Panc1 (cell line): Measurements from ENCODE around the gene TAF11L8. TPM values are rescaled to one million over a fixed set of nuclear protein-coding genes. Genes with fewer than 3 reads are reported as not detected.
"Not testable (repeated sequence)": the region's sequence is repeated elsewhere in the genome, so short reads cannot be mapped to it uniquely, and the experiment has no call there.

Experiments used
- ATAC-seq: fragments of 200-7000 bp; cut with Tn5 transposase; 2 replicates; pipeline ENCODE4 v1.9.1; 2020; ENCODE audit warnings: mild to moderate bottlenecking, moderate library complexity
- BruUV-seq: library from RNA; stranded (reverse); fragments of 400-500 nt; replicated peaks from 2 replicates; lab custom pipeline; 2021; lab: Mats Ljungman, UMichigan
- CTCF ChIA-PET: fragments of 300-600 bp; sonication (Branson Sonifier 250); formaldehyde crosslinking; loops from one replicate; lab custom pipeline; 2022; ENCODE audit warnings: antibody characterized with exemption; lab: Charles Lee
- POLR2A ChIA-PET: fragments of 300-600 bp; sonication (Branson Sonifier 250); formaldehyde crosslinking; loops from one replicate; lab custom pipeline; 2022; ENCODE audit warnings: antibody characterized with exemption; lab: Charles Lee
- DNase-seq: peaks from one replicate; pipeline ENCODE4 v3.0.0-alpha.2; 2010; ENCODE audit warnings: low read depth, low spot score
- H3K27ac ChIP-seq: 2 replicates; pipeline ENCODE4 v1.5.1; 2011; ENCODE audit warnings: mild to moderate bottlenecking, low read length, inconsistent platforms
- H3K27me3 ChIP-seq: fragments of 200-500 bp; sonication (Bioruptor generic); 2 replicates; pipeline ENCODE4 v1.6.0; 2014; ENCODE audit warnings: low read length, inconsistent platforms; ENCODE audit not compliant: control insufficient read depth, insufficient read depth
- H3K36me3 ChIP-seq: fragments of 200-500 bp; sonication (Bioruptor generic); 2 replicates; pipeline ENCODE4 v1.5.1; 2014; ENCODE audit warnings: inconsistent platforms, mild to moderate bottlenecking, low read length, moderate library complexity; ENCODE audit not compliant: control insufficient read depth, insufficient read depth
- H3K4me1 ChIP-seq: 2 replicates; pipeline ENCODE4 v1.5.1; 2011; ENCODE audit warnings: inconsistent platforms, mild to moderate bottlenecking, low read length, moderate library complexity; ENCODE audit not compliant: control insufficient read depth, insufficient read depth
- H3K4me3 ChIP-seq, 2 experiments: 2 replicates each; pipeline ENCODE4 v1.5.1; 2011 to 2012; ENCODE audit warnings: low read depth in 2 of 2, low read length in 2 of 2, mild to moderate bottlenecking in 2 of 2, inconsistent platforms in 1 of 2, moderate library complexity in 1 of 2
- H3K9me3 ChIP-seq: fragments of 200-500 bp; sonication (Bioruptor generic); 2 replicates; pipeline ENCODE4 v1.5.1; 2014; ENCODE audit warnings: low read depth, mild to moderate bottlenecking, inconsistent platforms, low read length, moderate library complexity; ENCODE audit not compliant: control insufficient read depth, insufficient read depth
- in situ Hi-C: cut with HindIII; loops from 2 replicates; pipeline ENCODE4 v1.10.0; 2016; ENCODE audit warnings: low sequenced_read_pairs, low pct_unique_long_range_greater_than_20kb
- intact Hi-C: fragments of 100-400 bp; cut with micrococcal nuclease; formaldehyde crosslinking; loops from one replicate; pipeline ENCODE4 v1.10.0; 2022; ENCODE audit not compliant: unreplicated experiment
- total RNA-seq: library from RNA; stranded (reverse); gene quantifications from one replicate; pipeline ENCODE4 v1.2.1, GENCODE V29; 2021; ENCODE audit not compliant: unreplicated experiment

The TAF11L8 gene
- total RNA-seq, 1 experiment from 2014 or later, result not detected

DNA sequence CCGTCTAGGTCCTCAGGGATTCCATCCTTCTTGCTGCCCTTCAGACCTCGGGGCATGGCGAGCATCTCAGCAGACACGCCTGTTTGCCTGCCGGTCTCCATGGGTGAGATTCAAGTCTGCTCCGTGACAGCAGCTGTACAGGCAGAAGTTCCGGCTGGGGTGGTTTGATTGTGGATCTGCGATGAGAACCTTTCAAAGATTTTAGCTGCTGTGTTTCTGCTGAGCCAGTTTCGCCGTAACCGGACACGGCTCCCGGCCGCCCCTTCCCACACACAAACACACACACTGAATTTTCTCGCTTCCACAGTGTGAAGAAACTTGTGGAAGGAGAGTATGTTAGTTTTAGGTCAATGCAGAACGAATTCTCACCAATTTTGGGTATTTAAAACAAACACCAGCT lies 5.1 kb downstream of the TAF11L8 start, which contains the start of gene TAF11L7:
Gene TAF11L7 (minus strand): TSS at position 101 of the 400 bp plus-strand sequence.
- H3K4me1 ChIP-seq, POLR2A ChIA-PET, H3K9me3 ChIP-seq, BruUV-seq, intact Hi-C loops, in situ Hi-C loops, CTCF ChIA-PET, H3K4me3 ChIP-seq, H3K27ac ChIP-seq, H3K27me3 ChIP-seq, ATAC-seq, DNase-seq, H3K36me3 ChIP-seq: not testable (repeated sequence)

Other genes with a start within 250 kb of the TAF11L8 start
- not detected for gene TAF11L2, start 92.7 kb downstream of the TAF11L8 start, total RNA-seq
- gene TAF11L3, start 72.6 kb downstream of the TAF11L8 start, total RNA-seq, result not detected
- gene TAF11L4, start 69.2 kb downstream of the TAF11L8 start, total RNA-seq, result not detected
- not detected for gene TAF11L5, start 65.7 kb downstream of the TAF11L8 start, total RNA-seq
- not detected for gene TAF11L6, start 62.3 kb downstream of the TAF11L8 start, total RNA-seq
- not detected for gene TAF11L7, start 5.2 kb downstream of the TAF11L8 start, total RNA-seq
- not detected for gene TAF11L9, start 3.4 kb upstream of the TAF11L8 start, total RNA-seq
- gene TAF11L10, start 6.9 kb upstream of the TAF11L8 start, total RNA-seq, result not detected
- gene TAF11L11, start 13.2 kb upstream of the TAF11L8 start, total RNA-seq, result not detected
- not detected for gene TAF11L12, start 19.4 kb upstream of the TAF11L8 start, total RNA-seq
- gene TAF11L13, start 41.1 kb upstream of the TAF11L8 start, total RNA-seq, result not detected
- gene TAF11L14, start 43.5 kb upstream of the TAF11L8 start, total RNA-seq, result not detected